ENCODE measurements around the gene ARAF.

Gene ARAF

GRCh38 chrX:47620303-47620685, 59.3 kb downstream of the ARAF start:
- no peak for DNase-seq (ENCODE audit: low read depth)
- no peak overlapping the region for H3K4me3 ChIP-seq (ENCODE audit: low read depth, low read length)
- TF ChIP-seq CTCF (conservative IDR thresholded peaks at IDR 0.05; ENCODE audit: low read depth, low read length), result no peak

All from choroid plexus epithelial cell (primary cell).